Glomerular visceral epithelial cell (primary cell): ENCODE data around the gene FGD3.

ENCODE experiments used
- DNase-seq: peaks from one replicate; pipeline ENCODE4 v3.0.0-alpha.2; 2016; ENCODE audit errors: extremely low spot score

FGD3 gene

DNA sequence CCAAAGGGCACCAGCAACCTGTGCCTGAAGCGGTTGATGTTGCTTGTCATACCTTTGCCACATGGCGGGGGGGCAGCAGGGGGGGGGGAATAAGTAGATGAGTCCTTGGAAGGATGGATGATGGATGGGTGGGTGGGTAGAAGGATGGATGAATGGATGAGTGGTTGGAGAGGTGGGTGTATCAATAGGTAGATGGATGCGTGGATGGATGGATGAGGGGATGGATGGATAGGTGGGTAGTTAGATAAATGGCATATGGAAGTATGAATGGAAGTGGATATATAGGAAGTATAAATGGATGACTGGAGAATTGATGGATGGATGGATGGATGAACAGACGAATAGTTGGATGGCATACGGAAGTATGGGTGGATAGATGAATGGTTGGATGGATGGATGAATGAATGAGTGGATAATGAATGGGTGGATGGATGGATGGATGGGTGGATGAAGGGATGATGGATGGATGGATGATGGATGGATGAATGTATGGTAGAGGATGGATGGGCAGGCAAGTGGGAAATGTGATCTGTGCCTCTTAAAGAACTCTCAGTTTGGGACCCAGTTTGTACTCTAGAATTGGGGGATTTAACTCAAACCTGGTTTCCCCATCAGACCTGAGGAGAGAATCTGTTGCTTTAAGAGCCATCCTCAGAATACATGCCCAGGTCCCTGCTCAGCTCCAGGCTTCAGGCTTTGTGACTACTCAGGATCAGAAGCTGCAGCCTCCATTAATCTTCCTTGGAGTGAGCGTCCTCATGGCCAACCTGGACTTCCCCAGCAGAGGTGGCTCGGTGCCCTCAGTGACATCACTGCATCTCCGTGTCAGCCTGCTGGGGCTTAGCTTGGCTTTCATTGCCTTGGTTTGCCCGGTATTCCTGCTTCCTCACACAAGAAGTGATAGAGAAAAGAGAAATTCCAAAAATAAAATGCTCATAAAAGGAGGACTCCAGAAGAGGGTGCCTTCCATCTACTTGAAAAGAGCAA, 83.6 kb downstream of the FGD3 start:
- no peak for DNase-seq

DNA sequence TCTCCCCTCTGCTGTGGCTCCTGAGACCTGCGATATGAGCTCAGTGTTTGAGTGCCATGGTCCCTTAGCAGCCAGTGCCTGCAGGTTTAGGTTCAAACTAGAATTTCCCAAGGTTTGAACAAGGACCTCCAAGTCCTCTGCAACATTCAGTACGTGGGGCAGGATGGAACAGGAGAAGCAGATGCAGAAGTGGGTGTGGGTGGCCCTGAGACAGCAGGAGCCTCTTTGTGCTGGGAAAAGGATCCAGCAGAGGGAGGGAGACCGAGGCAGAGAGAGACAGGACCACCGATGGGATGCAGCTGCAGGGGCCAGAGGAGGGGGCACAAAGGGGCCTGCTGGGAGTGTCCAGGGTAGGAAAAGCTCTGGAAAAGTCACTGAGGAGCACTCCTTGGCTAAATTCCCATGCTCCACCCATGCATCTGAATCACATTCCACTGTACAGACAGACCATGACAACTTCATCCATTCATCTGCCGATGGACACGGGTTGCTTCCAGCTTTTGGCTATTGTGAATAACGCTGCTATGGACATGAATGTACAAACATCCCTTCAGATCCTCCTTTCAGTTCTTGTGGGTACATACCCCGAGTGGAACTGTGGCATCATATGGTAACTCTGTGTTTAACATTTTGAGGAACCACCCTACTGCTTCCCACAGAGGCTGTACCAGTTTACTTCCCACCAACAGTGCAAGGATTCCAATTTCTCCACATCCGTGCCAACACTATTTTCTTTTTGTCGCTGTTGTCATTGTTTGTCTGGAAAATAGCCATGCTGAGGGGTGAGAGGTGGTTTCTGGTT, 84.5 kb downstream of the FGD3 start:
- DNase-seq = no peak

DNA sequence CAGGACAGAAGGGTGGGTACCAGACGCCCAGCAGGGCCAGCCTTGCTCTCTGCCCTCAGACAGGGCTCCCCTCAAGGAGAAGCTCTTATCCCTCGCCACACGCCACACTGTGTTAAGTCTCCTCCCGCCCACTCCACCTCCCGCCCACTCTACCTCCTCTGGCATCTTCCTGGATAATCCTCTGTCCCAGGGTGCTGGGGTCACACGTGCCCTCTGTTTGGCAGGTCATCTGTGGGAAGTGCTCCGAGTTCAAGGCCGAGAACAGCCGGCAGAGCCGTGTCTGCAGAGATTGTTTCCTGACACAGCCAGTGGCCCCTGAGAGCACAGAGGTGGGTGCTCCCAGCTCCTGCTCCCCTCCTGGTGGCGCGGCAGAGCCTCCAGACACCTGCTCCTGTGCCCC, 85.2 kb downstream of the FGD3 start:
- no peak for DNase-seq

DNA sequence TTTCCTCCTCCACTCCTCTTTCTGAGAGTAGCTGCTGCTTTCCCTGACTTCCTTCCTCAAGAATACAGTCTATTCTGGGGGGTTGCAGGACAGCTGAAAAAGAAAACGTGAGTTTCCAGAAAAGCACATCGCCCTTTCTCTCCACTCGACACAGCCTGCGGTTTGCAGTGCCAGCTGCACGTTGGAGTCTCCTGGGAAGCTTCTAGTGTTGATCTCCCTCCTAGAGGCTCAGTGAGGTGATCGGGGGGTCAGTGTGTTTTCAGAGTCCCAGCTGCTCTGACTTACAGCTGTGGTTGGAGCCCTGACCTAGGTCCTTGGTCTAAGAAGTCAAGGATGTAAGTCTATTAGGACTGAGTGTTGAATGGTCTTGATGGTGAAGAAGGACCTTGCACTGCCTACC, 86.2 kb downstream of the FGD3 start:
- no peak for DNase-seq

DNA sequence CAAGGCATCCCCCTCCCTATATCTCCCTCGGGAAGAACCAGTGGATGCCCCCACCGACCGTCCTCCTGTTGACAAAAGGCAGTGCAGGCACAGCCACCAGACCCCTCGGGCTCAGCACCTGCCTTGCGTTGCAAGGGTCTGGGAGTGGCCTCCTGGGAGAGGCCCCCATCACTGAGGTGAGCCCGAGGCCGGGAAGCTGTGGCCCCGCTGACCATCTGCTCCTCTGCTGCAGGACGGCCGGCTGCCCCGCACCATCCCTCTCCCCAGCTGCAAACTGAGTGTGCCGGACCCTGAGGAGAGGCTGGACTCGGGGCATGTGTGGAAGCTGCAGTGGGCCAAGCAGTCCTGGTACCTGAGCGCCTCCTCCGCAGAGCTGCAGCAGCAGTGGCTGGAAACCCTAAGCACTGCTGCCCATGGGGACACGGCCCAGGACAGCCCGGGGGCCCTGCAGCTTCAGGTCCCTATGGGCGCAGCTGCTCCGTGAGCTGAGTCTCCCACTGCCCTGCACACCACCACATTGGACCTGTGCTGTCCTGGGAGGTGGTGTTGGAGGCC, 87.9 kb downstream of the FGD3 start:
- DNase-seq = no peak

DNA sequence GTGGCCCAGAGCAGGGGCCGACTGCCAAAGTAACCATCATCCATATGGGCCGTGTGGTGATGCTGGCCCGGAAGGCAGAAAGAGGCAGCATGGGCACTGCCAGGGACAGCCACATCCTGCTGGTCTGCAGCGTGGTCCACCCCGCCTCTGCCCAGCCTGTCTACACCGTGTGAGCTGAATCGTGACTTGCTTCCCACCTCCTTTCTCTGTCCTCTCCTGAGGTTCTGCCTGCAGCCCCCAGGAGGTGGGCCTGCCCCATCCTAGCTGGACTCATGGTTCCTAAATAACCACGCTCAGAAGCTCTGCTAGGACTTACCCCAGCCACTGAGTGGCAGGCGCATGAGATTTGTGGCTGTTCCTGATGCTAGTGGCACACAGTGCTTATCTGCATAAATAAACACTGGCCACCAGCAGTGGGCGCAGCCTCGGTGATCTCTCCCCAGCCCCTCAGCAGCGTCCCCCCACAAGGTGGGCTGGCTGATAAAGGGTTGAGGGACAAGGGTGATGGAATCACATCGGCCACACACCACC, 88.6 kb downstream of the FGD3 start:
- no peak for DNase-seq

DNA sequence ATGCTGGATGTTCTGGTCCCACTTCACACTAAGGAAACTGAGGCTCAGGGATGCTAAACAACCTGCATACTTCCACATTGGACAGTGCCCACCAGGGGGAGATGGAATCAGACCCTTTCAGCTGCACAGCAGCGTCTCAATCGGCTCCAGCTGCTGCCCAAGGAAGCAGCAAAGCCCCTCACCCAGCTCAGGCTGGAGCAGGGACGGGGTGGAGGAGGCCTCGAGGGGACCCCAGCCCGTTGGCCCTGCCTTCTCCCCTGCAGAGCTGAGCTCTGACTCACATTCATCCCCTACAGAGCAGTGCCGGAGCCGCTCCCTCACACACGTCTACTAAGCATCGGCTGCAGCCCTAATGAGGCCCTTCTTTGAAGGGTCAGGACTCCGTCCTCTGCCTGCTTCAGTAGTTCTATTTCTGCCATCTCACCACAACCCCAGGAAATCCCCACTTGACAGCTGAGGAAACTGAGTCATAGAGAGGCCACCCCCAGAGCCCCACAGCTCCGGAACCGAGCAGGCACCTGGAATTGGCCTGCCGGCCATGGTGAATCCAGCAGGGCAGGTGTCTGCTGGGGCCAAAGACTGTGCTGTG, 89.7 kb downstream of the FGD3 start:
- no peak for DNase-seq

DNA sequence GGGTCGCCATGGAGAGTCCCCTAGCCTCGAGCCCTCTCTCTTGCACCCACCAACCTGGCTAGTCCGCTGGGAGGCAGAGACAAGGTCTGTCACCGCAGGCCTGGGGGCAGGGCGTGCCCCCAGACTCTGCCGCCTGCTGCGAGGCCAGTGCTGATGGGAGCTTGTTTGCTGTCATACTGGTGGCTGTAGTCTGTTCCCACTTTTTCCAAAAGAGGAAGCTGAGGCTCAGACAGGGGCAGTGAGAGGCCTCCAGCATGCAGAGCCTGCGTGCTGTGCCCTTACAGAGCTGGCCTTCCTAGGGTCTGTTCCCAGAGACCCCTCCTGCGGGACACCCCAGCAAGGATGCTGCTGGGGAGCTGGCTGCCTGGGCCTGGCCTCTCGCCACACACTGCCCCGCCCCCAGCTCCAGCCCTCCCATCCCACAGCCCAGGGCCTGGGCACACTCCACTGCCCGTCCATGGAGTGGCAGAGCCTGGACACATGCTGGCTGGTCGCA, 90.2 kb downstream of the FGD3 start:
- no peak for DNase-seq

DNA sequence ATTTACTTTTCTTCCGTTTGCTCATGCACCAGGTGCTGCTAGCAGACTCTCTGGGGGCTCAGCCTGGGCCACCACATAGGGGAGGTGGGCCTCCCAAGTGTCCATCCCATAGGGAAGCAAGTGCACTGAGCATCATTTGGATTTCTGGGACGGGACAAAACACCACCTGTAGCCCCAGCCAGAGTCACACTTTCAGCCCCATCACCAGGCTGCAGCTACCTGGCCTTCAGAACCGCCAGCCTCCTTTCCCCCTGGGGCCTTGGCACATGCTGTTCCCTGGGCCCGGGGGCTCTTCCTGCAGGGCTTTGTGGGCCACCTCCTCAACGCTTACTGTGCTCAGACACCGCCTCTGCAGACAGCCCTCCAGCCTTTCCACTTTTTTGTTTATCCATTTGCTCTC, 91.6 kb downstream of the FGD3 start:
- DNase-seq = no peak

DNA sequence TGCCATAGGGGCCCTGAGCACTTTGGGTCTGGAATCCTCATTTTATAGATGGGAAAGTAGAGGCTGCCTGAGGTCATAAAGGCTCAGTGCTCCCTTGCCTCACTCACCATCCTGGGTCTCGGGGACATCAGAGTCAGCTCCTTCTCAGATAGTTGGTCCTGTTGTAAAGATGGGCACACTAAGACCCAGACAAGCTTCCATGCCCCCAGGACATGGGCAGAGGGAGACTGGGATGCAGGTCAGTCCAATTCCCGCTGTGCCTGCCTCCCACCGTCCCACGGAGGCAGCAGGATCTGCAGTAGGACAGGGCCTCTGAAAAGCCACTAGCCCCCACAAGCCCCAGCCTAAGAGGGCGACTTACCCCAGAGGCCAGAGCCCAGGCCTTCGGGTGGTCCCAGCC, 92.1 kb downstream of the FGD3 start:
- DNase-seq = no peak

DNA sequence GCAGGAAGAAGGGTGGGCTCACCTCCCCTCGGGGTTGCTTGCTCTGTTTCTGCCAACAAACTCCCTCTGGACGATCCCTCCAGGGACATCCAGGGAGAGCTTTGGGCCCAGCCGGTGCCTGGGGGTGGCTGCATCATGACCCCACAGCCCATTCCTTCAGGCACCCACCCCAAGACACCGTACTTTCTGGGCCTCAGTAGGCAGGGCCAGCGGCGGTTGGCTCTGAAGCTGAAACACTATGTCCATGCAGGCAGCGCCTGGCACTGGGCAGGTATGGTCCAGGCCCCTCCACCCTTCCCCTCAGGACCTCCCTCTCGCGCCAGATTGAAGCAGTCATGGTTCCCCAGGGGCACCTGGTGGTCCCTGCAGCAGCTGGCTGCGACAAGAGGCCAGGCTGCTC, 92.7 kb downstream of the FGD3 start:
- DNase-seq = no peak

DNA sequence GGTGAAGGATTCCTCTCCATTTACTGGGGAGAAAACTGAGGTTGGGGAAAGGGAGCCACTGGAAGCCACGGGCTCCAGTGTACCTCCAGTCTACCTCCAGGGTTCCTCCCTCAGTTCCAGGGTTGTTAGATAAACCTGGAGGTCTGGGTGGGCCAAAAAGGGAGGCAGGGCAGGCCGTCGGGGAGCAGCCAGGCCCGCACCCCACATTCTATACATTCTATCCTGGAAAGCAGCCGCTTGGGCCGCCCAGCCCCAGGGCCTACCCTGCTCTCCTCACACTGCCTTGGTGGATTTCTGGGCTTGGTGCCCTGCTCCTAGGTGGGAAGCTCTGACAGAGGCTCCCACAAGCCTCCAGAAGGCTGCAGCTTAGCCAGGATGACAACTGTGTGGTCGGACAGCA, 93.1 kb downstream of the FGD3 start:
- DNase-seq = no peak

DNA sequence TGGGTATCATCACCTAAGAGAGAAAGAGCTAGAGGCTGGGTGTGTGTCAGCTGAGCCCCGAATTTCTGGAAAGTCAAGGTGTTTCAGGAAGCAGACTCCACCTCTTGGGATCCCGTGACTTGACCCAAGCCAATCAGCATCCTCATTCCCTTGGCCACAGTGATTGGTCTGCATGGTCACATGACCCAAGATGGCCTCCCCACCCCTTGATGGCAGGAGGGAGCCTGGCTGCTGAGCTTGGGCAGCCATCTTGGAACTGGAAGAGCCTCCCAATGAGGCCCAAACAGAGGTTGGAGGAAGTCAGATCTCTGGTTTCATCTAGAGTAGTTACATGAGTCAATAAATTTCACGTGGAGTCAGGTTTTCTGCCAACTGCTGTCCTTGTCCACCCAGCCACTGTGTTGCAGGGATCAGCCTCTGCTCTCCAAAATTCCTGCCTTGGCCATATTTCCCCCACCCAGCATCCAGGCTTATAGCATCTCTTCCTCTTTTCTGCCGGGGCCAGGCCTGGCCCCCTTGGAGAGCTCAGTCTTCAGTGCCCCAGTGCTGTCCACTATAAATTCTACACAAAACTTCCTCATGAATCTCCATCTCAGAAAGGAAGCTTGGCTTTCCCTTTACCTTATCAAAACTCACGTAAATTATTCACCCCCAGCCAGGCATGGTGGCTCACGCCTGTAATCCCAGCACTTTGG, 93.9 kb downstream of the FGD3 start:
- DNase-seq = no peak

DNA sequence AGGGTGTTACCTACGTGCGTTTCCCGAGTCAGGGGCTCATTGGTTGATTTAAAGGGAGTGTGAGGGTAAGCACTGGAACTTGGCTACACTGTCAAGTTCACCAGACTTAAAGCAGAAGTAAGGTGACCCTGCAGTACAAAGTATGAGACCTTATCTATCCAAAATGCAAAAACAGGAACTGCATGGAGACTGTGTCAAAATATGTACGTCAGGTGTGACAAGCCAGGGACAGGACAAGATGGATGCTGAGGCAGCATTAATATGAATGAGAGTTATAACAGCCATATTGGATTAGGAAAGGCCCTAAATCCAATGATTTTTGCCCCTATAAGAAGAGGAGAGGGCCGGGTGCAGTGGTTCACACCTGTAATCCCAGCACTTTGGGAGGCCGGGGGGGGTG, 95.8 kb downstream of the FGD3 start:
- no peak for DNase-seq

DNA sequence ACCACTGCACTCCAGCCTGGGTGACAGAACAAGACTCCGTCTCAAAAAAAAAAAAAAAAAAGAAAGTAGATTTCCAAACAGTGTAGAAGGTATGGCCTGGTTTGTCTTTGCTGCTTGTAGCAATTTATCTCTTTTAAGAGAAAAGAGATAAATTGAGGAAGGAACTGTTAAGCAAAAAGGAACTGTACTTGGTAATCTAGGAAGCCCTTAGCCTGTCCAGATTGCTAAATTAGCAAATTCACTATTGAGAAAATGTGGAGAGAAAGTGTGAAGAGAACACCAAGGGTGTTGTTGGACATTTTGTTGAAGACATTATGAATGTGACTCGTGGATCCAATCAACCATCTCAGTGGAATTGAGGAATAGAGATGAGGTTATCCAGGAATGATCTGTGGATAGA, 98.2 kb downstream of the FGD3 start:
- DNase-seq = no peak

DNA sequence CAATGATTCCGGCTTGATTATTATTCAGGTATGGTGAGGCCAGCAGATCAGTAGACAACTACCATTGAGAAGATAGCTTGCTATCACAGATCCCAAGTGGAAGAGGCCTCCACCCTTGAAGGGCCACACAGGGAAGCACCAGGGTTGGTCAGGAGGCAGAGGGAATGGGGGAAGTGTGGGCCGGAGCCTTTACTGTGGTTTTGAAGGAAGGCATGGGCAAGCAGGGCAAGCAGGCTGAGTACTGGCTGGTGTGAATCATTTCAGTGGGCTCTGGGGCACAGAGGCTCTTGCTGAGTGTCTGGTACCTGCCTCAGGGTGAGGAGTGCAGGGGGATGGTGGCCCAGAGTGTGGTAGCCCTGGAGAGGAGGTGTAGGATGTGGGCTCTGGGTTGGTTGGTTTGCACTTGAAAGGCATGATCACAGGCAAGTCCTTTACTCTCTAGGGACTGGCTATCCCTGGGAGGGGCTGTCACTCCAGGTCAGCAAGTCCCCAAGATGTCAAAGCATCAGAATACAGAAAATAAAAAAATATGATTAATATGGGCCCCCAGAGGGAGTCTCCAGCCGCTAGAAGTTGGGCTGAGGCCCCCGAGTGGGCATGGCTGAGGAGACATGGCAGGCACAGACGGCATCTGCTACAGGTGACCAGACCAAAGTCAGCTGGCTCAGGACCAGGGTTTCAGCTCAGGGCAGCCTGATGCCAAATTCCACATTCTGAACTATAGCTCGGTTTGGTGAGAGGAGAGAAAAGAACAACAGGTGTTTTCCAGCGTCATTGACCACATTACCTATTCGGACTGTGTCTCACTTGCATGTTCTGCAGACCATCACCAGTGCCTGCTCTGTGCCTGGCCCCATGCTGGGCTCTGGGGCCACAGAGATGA, 101.5 kb downstream of the FGD3 start:
- DNase-seq = no peak

DNA sequence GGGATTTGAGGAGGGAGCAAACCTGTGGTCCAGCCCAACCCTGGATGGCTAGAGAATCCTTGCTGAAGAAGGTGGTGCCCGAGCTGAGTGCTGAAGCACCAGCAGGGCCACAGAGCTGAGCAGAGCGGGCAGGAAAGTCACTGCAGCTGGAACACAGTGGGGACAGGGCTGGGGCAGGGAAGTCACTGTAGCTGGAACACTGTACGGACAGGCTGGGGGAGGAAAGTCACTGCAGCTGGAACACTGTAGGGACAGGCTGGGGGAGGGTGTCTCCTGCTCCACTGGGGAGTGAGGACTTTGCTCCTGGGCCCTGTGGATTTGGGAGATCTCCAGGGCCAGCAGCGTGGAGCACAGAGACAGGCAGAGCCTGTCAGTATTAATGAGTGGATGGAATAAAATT, 102.2 kb downstream of the FGD3 start:
- DNase-seq = no peak

DNA sequence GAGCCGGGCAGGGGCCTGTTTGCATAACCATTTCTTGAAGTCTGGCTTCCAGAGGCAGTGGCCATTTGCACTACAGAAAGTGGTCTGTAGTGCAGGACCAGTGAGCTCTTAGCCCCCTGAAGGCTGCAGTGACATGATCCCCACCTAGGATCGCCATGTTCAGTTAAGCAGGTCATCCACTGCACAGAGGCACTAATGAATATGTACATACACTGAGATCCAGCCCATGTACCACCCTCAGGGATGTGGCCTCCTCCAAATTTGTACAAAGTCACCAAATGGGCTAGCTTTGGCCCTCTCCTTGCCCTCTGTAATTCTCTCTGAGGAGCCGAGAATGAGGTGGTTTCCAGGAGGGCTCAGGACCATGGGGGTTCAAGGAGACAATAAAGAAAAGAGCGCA, 102.9 kb downstream of the FGD3 start:
- no peak for DNase-seq

DNA sequence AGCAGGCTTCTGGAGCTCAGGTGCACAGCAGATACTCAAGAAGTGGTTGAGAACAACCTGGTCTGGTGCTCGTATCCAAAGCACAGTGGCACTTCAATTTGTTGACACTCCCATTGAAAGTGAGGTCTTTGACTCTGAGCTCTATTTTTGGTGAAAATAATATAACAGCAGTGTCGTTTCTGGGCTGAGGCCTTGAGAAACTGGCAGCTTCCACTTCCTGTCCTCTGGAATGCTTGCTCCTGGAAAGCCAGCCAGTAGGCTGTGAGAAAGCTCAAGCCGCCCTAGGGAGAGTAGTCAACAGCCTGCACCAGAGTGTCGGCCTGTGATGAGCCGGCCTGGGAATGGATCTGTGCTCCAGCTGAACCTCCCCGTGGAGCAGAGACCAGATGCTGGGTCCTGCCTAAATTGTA, 104.4 kb downstream of the FGD3 start:
- no peak for DNase-seq
